22Rv1 (cell line): ENCODE measurements around the gene PYGO1.
"Not testable (repeated sequence)": the region's sequence is repeated elsewhere in the genome, so short reads cannot be mapped to it uniquely, and the experiment has no call there.

Experiments
- ZFX ChIP-seq: fragments of 450-650 bp; IDR thresholded peaks from 2 replicates; pipeline ENCODE4 v1.6.1; 2017; ENCODE audit warnings: antibody characterized with exemption, borderline replicate concordance
- TF ChIP-seq, protein P1 (sequence below): fragments of 450-650 bp; IDR thresholded peaks from 2 replicates; pipeline ENCODE4 v1.5.1; 2017; ENCODE audit warnings: mild to moderate bottlenecking

DNA sequence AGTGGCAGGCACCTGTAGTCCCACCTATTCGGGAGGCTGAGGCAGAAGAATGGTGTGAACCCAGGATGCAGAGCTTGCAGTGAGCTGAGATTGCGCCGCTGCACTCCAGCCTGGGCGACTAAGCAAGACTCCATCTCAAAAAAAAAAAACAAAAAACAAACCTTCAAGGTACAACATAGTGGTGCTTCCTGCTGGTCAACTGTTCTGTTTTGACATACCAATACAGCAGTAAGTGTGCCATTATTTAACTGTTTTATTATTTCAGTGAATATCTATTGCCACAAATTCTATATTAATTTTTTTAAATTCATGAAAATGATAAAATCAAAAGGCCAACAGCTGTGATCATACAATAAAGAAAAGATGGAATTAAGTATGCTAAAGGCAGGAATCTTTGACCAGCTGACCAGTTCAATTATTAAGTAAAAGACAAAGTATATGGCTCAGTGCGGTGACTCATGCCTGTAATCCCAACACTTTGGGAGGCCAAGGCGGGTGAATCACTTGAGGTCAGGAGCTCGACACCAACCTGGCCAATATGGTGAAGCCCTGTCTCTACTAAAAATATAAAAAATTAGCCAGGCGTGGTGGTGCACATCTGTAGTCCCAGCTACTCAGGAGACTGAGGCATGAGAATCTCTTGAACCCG is 99.1 kb downstream of the PYGO1 start:
- TF ChIP-seq, protein P1, sequence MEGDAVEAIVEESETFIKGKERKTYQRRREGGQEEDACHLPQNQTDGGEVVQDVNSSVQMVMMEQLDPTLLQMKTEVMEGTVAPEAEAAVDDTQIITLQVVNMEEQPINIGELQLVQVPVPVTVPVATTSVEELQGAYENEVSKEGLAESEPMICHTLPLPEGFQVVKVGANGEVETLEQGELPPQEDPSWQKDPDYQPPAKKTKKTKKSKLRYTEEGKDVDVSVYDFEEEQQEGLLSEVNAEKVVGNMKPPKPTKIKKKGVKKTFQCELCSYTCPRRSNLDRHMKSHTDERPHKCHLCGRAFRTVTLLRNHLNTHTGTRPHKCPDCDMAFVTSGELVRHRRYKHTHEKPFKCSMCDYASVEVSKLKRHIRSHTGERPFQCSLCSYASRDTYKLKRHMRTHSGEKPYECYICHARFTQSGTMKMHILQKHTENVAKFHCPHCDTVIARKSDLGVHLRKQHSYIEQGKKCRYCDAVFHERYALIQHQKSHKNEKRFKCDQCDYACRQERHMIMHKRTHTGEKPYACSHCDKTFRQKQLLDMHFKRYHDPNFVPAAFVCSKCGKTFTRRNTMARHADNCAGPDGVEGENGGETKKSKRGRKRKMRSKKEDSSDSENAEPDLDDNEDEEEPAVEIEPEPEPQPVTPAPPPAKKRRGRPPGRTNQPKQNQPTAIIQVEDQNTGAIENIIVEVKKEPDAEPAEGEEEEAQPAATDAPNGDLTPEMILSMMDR = not testable (repeated sequence)
- not testable (repeated sequence) for TF ChIP-seq ZFX
